NB4 (cell line): Measurements from ENCODE around the gene SLC6A11.

Source experiments
- POLR2A ChIP-seq: IDR thresholded peaks from 2 replicates; pipeline ENCODE4 v1.6.1; 2011; ENCODE audit warnings: mild to moderate bottlenecking; ENCODE audit not compliant: insufficient read length; ENCODE audit errors: extremely low read depth
- TF ChIP-seq, protein P1 (sequence below): IDR thresholded peaks from one replicate; pipeline ENCODE4 v1.5.1; 2012; ENCODE audit warnings: low read depth, low read length

DNA sequence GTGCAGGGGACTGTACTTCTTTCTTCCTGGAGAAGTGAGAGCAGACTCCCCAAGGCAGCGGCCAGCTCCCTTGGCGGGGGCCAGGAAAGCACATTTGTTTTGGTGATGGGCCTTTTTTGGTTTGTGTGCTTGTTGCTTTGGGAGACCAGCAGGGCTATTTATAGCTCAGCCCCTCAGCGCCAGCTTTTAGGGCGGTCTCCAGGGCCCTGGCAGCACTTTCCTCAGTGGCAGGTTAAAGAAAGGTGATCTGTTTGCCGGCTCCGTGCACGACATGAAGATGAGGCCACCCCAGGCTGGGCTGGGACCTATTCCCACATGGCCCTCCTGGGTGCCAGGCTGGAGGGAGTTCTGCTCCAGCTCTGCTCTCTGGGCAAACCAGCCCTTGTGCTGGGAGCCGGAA lies 21.8 kb downstream of the SLC6A11 start:
- TF ChIP-seq, protein P1, sequence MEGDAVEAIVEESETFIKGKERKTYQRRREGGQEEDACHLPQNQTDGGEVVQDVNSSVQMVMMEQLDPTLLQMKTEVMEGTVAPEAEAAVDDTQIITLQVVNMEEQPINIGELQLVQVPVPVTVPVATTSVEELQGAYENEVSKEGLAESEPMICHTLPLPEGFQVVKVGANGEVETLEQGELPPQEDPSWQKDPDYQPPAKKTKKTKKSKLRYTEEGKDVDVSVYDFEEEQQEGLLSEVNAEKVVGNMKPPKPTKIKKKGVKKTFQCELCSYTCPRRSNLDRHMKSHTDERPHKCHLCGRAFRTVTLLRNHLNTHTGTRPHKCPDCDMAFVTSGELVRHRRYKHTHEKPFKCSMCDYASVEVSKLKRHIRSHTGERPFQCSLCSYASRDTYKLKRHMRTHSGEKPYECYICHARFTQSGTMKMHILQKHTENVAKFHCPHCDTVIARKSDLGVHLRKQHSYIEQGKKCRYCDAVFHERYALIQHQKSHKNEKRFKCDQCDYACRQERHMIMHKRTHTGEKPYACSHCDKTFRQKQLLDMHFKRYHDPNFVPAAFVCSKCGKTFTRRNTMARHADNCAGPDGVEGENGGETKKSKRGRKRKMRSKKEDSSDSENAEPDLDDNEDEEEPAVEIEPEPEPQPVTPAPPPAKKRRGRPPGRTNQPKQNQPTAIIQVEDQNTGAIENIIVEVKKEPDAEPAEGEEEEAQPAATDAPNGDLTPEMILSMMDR, result no peak
- TF ChIP-seq POLR2A, result no peak
